22Rv1 (cell line): ENCODE results near the gene PLEKHA6.

ENCODE experiments used
- H3K27ac ChIP-seq: fragments of 450-650 bp; 2 replicates; pipeline ENCODE4 v1.5.1; 2017
- ZFX ChIP-seq: fragments of 450-650 bp; IDR thresholded peaks from 2 replicates; pipeline ENCODE4 v1.6.1; 2017; ENCODE audit warnings: antibody characterized with exemption, borderline replicate concordance
- TF ChIP-seq, protein P1 (sequence below): fragments of 450-650 bp; IDR thresholded peaks from 2 replicates; pipeline ENCODE4 v1.5.1; 2017; ENCODE audit warnings: mild to moderate bottlenecking

Gene PLEKHA6

DNA sequence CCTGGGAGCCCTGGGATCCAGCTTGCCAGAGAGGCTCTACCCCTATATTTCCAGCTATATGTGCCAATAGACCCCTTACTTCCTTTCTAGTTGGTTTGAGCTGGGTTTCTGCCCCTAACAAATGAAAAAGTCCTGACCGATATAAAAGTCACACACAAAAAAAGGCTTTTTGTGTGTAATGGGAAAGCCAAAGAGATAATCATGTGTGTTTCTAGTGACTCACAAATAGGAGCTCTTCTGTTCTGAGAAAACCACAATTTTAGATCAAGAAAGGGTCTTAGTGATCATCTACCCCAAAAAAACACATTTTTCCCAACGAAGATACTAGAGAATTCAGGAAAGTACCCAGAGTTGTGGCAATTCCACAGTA is 23.0 kb upstream of the PLEKHA6 start:
- no peak overlapping the region for H3K27ac ChIP-seq
- no peak for TF ChIP-seq ZFX
- TF ChIP-seq, protein P1, sequence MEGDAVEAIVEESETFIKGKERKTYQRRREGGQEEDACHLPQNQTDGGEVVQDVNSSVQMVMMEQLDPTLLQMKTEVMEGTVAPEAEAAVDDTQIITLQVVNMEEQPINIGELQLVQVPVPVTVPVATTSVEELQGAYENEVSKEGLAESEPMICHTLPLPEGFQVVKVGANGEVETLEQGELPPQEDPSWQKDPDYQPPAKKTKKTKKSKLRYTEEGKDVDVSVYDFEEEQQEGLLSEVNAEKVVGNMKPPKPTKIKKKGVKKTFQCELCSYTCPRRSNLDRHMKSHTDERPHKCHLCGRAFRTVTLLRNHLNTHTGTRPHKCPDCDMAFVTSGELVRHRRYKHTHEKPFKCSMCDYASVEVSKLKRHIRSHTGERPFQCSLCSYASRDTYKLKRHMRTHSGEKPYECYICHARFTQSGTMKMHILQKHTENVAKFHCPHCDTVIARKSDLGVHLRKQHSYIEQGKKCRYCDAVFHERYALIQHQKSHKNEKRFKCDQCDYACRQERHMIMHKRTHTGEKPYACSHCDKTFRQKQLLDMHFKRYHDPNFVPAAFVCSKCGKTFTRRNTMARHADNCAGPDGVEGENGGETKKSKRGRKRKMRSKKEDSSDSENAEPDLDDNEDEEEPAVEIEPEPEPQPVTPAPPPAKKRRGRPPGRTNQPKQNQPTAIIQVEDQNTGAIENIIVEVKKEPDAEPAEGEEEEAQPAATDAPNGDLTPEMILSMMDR: no peak

DNA sequence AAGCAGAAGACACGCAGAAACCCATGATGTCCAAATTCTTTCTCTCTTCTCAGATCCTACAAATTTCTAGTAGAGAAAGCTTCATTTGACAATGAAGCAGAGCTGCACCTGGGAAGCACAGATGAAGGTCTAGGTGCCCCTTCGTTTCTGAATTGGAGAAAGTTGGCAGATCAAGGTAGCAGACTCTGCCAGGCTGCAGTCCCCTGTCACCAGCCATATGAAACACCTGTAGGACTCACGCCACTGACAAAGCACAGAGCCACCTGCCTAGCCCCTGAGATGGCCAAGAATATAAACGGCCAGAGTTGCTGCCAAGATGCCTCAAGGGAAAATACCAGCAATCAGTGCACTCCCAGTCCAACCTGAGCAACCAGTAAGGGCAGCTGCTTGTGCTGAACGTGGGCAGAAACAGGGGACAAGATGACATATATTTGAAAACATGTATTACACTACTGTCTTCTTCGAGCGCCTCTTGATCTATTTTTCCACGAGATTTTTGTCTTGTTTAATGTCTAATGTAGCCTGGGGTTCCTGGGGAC is 20.6 kb upstream of the PLEKHA6 start:
- peak overlapping the region; percentile 84 for H3K27ac ChIP-seq
- TF ChIP-seq, protein P1: no peak
- no peak for TF ChIP-seq ZFX

DNA sequence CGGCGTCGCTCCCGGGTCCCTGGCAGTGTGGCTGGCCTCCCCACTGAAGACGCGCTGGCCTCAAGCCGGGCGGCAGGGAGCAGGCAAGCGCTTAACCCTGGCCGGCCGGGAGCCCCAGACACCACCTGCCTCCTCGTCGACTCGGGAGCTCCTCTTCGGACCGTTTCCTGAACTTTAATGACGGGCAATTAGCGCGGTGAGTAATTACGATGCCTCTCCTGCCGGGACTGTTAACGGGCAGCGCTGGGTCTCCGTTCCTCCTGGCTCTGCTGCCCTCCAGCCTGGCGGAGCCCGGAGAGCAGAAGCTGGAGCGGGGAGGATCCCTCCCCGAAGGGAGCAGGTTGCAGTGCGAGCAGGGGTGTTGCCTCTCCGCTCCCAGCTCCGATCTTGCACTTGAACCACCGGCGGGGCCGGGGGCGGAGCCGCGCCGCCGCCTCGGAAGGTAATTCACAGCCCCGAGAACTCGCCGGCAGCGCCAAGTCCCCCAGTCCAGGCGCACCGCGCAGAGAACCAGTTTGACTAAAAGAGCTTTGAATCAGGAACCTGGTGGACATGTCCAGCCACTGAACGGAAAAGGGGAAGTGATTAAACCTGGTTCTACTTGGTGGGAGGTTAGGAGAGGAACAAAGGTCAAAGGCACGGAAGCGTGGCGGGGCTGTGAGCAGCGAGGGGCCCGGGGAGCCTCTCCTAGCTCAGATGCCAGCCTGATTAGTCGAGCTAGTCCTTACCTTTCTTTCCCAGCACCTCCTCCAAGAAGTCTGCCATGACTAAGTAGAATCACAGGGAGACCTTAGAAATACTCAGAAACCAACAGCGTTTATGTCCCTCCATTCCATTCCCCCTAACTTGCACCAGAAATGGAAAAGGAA is 18.3 kb upstream of the PLEKHA6 start:
- no peak for TF ChIP-seq ZFX
- TF ChIP-seq, protein P1: no peak; the same call in 1 of the 2 replicates
- peak overlapping the region; percentile 84 for H3K27ac ChIP-seq

DNA sequence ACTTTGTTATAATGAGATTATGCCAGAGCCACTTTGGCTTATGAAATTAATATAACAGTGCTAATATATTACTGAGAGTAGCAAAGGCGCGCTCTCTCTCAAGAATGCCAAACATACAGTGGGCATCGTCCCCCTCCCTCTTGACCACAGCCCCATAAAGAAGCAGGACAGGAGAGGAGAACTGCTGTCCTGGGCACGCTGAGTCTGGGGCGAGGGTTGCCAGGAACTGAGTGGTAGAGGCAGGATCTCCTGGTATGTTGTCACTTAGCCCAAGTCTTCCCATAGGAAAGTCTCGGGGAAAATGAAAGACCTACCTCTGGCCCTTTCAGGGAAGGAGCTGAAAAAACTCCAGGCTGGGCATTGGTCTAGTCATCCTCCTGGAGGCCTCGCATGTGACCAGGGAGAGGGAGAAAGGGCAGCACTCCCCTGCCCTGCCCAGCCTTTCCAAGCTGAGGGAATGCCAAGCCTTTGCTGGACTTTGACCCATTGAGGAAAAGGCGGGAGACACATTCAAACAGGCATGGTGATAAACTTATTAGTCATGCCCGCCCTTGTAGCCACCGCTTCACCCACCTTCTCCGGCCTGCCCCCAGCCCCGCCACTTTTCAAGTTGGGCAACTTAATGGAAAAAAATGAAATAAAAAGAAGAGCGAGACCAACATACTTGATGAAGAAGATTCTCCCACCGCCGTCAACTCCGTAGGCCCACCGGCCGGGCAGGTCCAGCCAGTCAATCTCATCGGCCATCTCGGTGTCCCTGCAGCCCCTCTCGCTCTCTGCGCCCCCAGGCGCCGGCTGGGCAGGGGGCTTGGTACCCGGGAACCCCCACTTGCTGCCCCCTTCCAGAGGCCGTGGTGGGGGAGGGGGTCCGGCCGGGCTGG is 17.4 kb upstream of the PLEKHA6 start:
- peak overlapping the region; percentile 84 for H3K27ac ChIP-seq
- TF ChIP-seq ZFX: no peak
- TF ChIP-seq, protein P1: no peak

DNA sequence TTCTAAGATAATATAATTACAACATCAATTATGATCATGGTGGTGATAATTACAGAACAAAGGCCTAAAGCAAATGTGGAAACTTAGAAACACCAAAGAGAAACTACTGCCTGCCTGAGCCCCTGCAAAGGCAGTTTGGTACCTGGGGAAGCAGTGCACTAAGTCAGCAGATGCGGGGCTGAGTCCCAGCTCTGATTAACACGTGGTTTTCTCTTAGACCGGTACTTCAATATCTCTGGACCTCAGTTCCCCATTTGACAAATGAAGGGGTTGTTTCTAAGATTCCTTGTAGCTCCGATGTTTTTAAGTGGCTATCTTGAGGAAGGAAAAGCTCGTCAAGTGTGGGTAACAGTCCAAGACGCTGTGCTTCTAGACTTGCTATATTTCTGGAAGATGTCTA is 16.7 kb upstream of the PLEKHA6 start:
- peak overlapping the region; percentile 84 for H3K27ac ChIP-seq
- TF ChIP-seq, protein P1: no peak

DNA sequence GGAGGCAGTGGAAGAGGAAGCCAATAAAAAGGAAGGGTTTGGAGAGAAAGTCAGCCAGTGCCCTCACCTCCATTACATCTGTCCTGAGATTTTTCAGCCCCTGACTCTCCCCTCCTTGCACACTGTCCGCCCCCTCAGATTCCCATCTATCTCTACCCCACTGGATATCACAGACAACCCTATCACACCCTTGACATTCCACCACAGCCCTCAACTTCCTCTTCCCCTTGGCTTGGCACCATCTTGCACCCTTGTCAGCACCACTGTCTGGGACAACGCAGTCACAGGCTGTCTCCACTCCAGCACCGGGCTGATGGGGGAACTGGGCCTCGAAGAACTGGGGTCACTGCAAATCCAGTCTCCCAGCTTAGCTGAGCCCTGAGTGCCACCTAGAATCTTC is 14.2 kb upstream of the PLEKHA6 start:
- no peak for TF ChIP-seq ZFX
- TF ChIP-seq, protein P1: no peak
- H3K27ac ChIP-seq: no peak overlapping the region

DNA sequence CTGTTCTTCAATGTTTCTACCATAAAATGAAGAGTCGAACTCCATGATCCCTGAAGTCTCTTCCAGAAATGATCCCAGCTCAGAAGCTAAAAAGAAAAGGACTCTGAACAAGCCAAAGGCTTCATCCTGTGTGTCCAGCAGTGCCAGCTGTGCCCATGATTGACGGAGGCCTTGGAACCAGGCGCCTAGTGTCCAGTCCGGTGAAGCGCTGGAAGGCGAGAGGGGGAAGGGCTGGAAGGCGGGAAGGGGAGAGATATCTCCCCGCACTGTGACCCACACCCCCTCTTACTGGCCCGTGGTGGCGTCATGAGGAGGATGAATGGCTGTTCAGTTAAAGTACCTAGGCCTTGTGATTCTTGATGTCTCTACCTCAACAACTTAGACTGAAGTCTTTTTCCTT is 10.4 kb upstream of the PLEKHA6 start:
- no peak overlapping the region for H3K27ac ChIP-seq
- TF ChIP-seq, protein P1: no peak
- TF ChIP-seq ZFX: no peak
